ENCODE results near the gene NPAS4.
A peak's percentile ranks its signal among the peaks of the same experiment; 100 is the strongest.
"Not testable (repeated sequence)": the region's sequence is repeated elsewhere in the genome, so short reads cannot be mapped to it uniquely, and the experiment has no call there.

NPAS4 gene

DNA sequence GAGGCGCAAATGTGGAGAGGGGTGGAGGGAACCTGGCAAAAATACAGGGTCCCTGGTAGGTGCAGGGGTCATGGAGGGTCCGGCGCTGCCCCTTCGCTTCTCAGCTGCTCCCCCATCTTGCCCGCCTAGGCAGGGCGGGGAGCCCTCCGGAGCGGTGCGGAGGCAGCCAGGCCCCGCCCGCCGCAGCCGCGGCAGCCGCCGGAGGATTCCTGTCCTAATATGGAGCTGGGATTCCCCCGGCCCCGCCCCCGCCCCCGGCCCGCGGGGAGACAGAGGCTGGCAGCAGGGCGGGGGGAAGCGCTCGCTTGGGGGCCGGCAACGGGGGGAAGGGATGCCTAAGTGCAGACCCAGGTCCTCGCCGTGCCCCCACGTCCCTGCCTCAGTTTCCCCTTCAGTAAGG, 1.0 kb upstream of the NPAS4 start:
- DNase-seq (ENCODE audit: insufficient read length), result no peak
- TF ChIP-seq POLR2A (IDR thresholded peaks at IDR 0.05; ENCODE audit: low read depth, low read length) (no peak), POLR2AphosphoS5 (IDR thresholded peaks at IDR 0.05; ENCODE audit: low read depth, low read length) (no peak), TAF1 (IDR thresholded peaks at IDR 0.05; ENCODE audit: borderline replicate concordance, low read depth, low read length) (no peak)
- FAIRE-seq, result no peak

DNA sequence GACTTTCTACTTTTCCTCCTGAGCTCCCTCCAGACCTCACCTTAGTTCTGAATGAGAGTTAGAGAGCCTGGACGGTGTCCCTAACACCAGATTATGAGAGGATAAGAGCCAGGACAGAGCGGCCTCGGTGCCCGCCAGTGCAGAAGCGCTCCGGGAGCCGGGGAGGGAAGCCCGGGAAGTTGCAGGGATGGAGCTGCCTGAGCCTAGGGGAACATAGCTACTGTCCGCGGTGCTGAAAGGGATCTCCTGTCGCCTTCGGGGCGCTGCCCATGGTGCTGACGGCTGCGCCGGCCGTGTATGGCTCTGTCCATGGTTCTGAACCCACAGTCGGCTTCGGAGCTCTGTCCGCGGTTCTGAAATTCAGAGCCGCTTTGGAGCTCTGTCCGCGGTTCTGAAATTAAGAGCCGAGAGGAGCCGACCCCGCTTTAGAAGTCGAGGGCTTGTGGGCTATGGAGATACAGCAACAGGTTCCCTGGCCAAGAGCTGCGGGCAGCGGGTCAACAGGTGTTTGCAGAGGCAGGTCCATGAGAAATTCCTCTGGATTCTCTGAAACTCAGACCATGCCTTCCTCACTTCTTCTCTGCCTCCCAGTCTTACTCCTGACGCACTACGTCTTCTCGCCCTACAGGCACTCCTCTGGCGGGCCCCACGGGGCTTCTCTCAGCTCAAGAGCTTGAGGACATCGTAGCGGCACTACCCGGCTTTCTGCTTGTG, 814 bp downstream of the NPAS4 start:
- peak; percentile 81 for DNase-seq (ENCODE audit: insufficient read length)
- FAIRE-seq, result peak; percentile 96
- TF ChIP-seq TAF1 (IDR thresholded peaks at IDR 0.05; ENCODE audit: borderline replicate concordance, low read depth, low read length), result no peak

DNA sequence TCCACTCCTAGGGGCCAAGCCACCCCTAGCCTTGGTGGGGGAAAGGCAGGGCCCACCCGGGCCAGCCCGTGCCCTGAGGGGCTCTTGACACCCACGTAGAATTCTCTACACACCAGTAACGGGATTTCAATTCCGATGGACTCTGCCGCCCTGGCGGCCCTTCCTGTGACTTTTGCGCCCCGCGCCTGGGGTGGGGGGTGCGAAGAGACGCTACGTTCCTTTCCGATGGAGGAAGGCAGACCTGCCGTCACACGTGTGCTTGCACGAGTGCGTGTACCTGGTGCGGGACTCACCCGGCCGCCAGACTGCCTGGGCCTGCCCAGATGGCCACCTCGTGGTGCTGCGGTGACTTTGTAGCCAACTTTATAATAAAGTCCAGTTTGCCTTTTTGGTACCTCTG, 5.5 kb downstream of the NPAS4 start:
- DNase-seq (ENCODE audit: insufficient read length), result no peak
- FAIRE-seq, result no peak
- TF ChIP-seq POLR2AphosphoS5 (IDR thresholded peaks at IDR 0.05; ENCODE audit: low read depth, low read length), result no peak
- TF ChIP-seq TAF1 (IDR thresholded peaks at IDR 0.05; ENCODE audit: borderline replicate concordance, low read depth, low read length), result no peak
- no peak for TF ChIP-seq POLR2A (IDR thresholded peaks at IDR 0.05; ENCODE audit: low read depth, low read length)

- FAIRE-seq, result no peak
- DNase-seq (ENCODE audit: insufficient read length), result no peak
- no peak for TF ChIP-seq POLR2AphosphoS5 (IDR thresholded peaks at IDR 0.05; ENCODE audit: low read depth, low read length)
Measured at GRCh38 chr11:66428933-66429332, 8.1 kb downstream of the NPAS4 start.

DNA sequence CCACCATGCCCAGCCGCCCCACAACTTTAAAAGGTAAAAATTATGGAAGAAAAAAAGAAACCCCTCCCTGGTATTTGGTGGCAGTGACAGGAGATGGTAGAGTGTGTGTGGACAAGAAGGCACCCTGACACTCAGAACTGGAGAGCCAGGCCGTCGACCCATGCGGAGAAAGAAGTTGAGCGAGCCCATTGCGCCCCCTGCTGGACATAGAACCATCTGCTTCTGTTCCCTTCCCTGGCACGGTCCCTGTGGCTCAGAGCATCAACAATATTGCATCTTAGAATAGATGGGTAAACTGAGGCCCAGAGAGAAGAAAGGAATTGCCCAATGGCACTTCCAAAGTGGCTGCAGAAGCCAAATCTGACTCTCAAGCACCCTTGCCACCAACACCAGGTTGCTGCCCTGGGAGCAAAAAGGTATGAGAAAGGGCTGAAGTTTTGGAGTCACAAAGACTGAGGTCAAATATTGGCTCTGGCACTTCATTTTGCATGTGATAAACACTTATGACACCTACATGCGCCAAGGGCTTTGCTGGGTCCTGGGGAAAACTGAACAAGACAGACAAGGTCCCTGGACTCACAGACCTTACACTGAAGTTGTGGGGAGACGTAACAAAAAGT, 9.3 kb downstream of the NPAS4 start:
- DNase-seq (ENCODE audit: insufficient read length) (peak; percentile 65), FAIRE-seq (peak; percentile 86)
- TF ChIP-seq POLR2AphosphoS5 (IDR thresholded peaks at IDR 0.05; ENCODE audit: low read depth, low read length), result no peak

- DNase-seq (ENCODE audit: insufficient read length); FAIRE-seq: not testable (repeated sequence)
Measured at GRCh38 chr11:66431287-66431686, 10.5 kb downstream of the NPAS4 start.

DNA sequence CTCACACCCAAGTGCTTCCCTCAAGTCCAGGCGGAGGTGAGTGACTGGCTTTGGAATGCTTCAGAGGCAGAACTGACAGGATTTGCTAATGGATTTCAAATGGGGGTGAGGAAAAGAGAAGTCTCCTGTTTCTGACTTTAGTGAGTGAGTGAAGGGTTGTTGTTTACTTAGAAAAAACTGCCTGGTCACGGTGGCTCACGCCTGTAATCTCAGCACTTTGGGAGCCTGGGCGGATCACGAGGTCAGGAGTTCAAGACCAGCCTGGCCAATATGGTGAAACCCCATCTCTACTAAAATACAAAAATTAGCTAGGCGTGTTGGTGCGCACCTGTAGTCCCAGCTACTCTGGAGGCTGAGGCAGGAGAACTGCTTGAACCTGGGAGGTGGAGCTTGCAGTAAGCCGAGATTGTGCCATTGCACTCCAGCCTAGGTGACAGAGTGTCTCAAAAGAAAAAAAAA, 11.1 kb downstream of the NPAS4 start:
- not testable (repeated sequence) for FAIRE-seq; DNase-seq (ENCODE audit: insufficient read length)

DNA sequence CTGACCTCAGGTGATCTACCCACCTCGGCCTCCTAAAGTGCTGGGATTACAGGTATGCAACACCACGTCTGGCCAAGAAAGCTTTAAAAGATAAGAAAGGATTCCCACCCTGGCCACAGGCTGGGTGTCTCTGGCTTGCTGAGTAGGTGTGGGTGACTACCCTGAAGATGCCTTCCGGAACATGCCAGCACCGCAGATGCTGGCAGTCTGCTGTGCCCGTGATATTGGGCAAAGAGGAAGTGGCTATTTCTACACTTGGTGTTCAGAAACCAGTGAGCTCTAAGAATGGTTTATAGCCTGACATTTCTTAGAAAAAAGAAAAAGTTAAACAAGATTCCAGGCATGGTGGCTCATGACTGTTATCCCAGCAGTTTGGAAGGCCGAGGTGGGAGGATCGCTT, 11.8 kb downstream of the NPAS4 start:
- TF ChIP-seq POLR2A (IDR thresholded peaks at IDR 0.05; ENCODE audit: low read depth, low read length) (no peak), TAF1 (IDR thresholded peaks at IDR 0.05; ENCODE audit: borderline replicate concordance, low read depth, low read length) (no peak), POLR2AphosphoS5 (IDR thresholded peaks at IDR 0.05; ENCODE audit: low read depth, low read length) (no peak)
- DNase-seq (ENCODE audit: insufficient read length), result no peak
- FAIRE-seq, result no peak

- no peak for TF ChIP-seq POLR2AphosphoS5 (IDR thresholded peaks at IDR 0.05; ENCODE audit: low read depth, low read length)
- no peak for TF ChIP-seq TAF1 (IDR thresholded peaks at IDR 0.05; ENCODE audit: borderline replicate concordance, low read depth, low read length)
- no peak for TF ChIP-seq POLR2A (IDR thresholded peaks at IDR 0.05; ENCODE audit: low read depth, low read length)
- FAIRE-seq, result peak; percentile 17
- no peak for DNase-seq (ENCODE audit: insufficient read length)
Measured at GRCh38 chr11:66437979-66438503, 17.2 kb downstream of the NPAS4 start.

DNA sequence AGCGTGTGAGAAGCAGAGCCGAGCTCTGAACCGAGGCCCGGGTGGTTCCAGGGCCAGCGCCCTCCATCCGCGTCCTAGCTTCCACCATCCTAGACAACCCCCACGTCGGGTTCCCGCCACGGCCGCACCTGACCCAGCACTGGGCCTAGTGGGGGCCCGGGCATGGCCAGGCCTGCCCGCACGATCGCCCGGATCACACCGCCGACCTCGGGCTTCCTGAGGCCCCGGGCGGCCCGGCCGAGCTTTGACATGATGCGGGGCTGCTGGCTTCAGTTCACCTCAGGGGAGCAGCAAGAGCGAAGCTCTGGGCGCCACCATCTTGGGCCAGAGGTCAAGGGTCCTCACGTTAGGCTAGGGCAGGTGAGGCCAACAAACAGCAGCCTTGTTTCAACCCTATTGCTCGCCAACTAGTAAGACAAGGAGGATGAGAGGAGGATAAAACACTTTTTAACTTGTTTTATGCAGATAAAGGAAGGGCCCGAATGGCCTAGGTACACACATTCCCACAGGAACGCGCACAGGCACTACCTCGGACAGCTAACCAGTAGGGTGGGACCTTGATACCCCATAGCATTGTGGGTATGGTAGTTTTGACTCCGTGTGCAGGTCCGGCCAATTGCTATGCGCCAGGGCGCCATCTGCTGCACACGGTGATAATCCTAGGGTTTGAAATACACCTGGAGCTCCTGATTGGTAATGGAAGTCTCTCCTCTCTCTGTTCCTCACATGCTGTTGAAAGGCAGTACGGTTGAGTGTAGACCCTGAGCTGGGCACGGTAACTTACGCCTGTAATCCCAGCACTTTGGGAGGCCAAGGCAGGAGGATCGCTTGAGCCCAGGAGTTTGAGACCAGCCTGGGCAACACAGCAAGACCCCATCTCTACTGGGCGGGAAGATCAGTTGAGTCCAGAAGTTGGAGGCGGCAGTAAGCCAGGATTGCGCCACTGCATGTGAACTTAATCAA, 17.9 kb downstream of the NPAS4 start, which contains the start of gene MRPL11:
Gene MRPL11, minus strand, starts transcription at position 345 of the 963 bp plus-strand sequence. Its CDS starts 94 bp downstream, at position 251.
- DNase-seq (ENCODE audit: insufficient read length), result peak; percentile 85
- FAIRE-seq, result peak; percentile 100
- TF ChIP-seq POLR2A (IDR thresholded peaks at IDR 0.05; ENCODE audit: low read depth, low read length) (peak; percentile 70; the same call in 1 of the 2 replicates), POLR2AphosphoS5 (IDR thresholded peaks at IDR 0.05; ENCODE audit: low read depth, low read length) (peak; percentile 69; the same call in 1 of the 2 replicates), TAF1 (IDR thresholded peaks at IDR 0.05; ENCODE audit: borderline replicate concordance, low read depth, low read length) (peak; percentile 86; the same call in 1 of the 2 replicates)

DNA sequence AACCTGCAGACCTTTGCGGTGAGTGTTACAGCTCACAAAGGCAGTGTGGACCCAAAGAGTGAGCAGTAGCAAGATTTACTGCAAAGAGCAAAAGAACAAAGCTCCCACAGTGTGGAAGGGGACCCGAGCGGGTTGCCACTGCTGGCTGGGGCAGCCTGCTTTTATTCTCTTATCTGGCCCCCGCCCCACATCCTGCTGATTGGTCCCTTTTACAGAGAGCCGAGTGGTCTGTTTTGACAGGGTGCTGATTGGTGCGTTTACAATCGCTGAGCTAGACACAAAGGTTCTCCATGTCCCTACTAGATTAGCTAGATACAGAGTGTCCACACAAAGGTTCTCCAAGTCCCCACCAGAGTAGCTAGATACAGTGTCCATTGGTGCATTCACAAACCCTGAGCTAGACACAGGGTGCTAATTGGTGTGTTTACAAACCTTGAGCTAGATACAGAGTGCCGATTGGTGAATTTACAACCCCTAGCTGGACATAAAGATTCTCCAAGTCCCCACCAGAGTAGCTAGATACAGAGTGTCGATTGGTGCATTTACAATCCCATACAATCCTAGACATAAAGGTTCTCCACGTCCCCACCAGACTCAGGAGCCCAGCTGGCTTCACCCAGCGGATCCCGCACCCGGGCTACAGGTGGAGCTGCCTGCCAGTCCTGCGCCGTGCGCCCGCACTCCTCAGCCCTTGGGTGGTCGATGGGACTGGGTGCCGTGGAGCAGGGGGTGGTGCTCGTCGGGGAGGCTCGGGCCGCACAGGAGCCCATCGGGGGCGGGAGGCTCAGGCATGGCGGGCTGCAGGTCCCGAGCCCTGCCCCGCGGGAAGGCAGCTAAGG, 19.5 kb downstream of the NPAS4 start:
- DNase-seq (ENCODE audit: insufficient read length); FAIRE-seq: not testable (repeated sequence)

DNA sequence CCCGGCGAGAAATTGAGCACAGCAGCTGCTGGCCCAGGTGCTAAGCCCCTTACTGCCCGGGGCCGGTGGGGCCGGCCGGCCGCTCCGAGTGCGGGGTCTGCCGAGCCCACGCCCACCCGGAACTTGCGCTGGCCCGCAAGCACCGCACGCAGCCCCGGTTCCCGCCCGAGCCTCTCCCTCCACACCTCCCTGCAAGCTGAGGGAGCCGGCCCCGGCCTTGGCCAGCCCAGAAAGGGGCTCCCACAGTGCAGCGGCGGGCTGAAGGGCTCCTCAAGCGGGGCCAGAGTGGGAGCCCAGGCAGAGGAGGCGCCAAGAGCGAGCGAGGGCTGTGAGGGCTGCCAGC, 20.1 kb downstream of the NPAS4 start:
- DNase-seq (ENCODE audit: insufficient read length); FAIRE-seq: not testable (repeated sequence)

Data from GM12892 (cell line).